Measurements from ENCODE around the gene GBP6.

DNA sequence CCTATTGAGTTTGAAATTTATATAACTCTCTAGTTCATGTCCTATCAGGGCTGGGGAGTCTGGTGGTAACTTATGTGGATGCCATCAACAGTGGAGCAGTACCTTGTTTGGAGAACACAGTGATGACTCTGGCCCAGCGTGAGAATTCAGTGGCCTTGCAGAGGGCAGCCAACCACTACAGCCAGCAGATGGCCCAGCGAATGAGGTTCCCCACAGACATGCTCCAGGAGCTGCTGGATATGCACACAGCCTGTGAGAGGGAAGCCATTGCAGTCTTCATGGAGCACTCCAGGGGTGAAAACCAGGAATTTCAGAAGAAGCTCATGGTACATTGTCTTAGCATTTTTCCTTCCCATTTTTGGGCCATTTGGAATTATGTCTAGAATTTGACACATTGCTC, 32.0 kb upstream of the GBP6 start:
- TF ChIP-seq, protein P1, sequence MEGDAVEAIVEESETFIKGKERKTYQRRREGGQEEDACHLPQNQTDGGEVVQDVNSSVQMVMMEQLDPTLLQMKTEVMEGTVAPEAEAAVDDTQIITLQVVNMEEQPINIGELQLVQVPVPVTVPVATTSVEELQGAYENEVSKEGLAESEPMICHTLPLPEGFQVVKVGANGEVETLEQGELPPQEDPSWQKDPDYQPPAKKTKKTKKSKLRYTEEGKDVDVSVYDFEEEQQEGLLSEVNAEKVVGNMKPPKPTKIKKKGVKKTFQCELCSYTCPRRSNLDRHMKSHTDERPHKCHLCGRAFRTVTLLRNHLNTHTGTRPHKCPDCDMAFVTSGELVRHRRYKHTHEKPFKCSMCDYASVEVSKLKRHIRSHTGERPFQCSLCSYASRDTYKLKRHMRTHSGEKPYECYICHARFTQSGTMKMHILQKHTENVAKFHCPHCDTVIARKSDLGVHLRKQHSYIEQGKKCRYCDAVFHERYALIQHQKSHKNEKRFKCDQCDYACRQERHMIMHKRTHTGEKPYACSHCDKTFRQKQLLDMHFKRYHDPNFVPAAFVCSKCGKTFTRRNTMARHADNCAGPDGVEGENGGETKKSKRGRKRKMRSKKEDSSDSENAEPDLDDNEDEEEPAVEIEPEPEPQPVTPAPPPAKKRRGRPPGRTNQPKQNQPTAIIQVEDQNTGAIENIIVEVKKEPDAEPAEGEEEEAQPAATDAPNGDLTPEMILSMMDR (conservative IDR thresholded peaks at IDR 0.05; ENCODE audit: low read length) = no peak
- TF ChIP-seq EZH2phosphoT487 (IDR thresholded peaks at IDR 0.05; ENCODE audit: borderline replicate concordance, low read depth, low read length) = no peak

All from OCI-LY7 (cell line).